Muscle of arm (tissue), 14 donors: ENCODE data around the gene NBPF3. TPM values are rescaled to one million over a fixed set of nuclear protein-coding genes. Genes with fewer than 3 reads are reported as not detected.
"Not testable (repeated sequence)": the region's sequence is repeated elsewhere in the genome, so short reads cannot be mapped to it uniquely, and the experiment has no call there.

Experiments
- DNase-seq: peaks from one replicate; pipeline ENCODE4 v3.0.0-alpha.2; 2013
- long read RNA-seq, 11 donors: transcript quantifications; one replicate each; lab custom pipeline, GENCODE V29; 2026
- polyA plus RNA-seq, 12 donors: library from polyadenylated mRNA; unstranded; fragments of 120-200 nt; gene quantifications; one replicate each; pipeline ENCODE4 v1.2.1, GENCODE V29; 2013; ENCODE audit not compliant: insufficient read length in 12 of 12

The NBPF3 gene, protein sequence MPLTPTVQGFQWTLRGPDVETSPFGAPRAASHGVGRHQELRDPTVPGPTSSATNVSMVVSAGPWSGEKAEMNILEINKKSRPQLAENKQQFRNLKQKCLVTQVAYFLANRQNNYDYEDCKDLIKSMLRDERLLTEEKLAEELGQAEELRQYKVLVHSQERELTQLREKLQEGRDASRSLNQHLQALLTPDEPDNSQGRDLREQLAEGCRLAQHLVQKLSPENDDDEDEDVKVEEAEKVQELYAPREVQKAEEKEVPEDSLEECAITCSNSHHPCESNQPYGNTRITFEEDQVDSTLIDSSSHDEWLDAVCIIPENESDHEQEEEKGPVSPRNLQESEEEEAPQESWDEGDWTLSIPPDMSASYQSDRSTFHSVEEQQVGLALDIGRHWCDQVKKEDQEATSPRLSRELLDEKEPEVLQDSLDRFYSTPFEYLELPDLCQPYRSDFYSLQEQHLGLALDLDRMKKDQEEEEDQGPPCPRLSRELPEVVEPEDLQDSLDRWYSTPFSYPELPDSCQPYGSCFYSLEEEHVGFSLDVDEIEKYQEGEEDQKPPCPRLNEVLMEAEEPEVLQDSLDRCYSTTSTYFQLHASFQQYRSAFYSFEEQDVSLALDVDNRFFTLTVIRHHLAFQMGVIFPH
- 10 to 100 TPM in 4 of 12 donors, 1 to 10 TPM in 6, not detected in 2; 4.6 to 15.5 (median 8.9) TPM for polyA plus RNA-seq
- long read RNA-seq, donor 1 = 0 reads
- long read RNA-seq, donor 2, partial matches to known transcripts = 5 of 5 reads
- long read RNA-seq, donor 2, other reads (novel, unspliced or antisense) = 0 of 5 reads
- long read RNA-seq, donor 3 = 0 reads
- long read RNA-seq, donor 4 = 0 reads
- long read RNA-seq, donor 5, partial matches to known transcripts = 0 of 25 reads
- long read RNA-seq, donor 5, other reads (novel, unspliced or antisense) = 25 of 25 reads
- long read RNA-seq, donor 6 = 0 reads
- long read RNA-seq, donor 7, full-length matches to known transcripts = 1 of 1 reads
- long read RNA-seq, donor 7, partial matches to known transcripts = 0 of 1 reads
- long read RNA-seq, donor 7, other reads (novel, unspliced or antisense) = 0 of 1 reads
- long read RNA-seq, donor 8, partial matches to known transcripts = 0 of 1 reads
- long read RNA-seq, donor 8, other reads (novel, unspliced or antisense) = 0 of 1 reads
- long read RNA-seq, donor 9 = 0 reads
- long read RNA-seq, donor 10 = 0 reads
- long read RNA-seq, donor 11, partial matches to known transcripts = 0 of 10 reads
- long read RNA-seq, donor 11, other reads (novel, unspliced or antisense) = 10 of 10 reads

DNA sequence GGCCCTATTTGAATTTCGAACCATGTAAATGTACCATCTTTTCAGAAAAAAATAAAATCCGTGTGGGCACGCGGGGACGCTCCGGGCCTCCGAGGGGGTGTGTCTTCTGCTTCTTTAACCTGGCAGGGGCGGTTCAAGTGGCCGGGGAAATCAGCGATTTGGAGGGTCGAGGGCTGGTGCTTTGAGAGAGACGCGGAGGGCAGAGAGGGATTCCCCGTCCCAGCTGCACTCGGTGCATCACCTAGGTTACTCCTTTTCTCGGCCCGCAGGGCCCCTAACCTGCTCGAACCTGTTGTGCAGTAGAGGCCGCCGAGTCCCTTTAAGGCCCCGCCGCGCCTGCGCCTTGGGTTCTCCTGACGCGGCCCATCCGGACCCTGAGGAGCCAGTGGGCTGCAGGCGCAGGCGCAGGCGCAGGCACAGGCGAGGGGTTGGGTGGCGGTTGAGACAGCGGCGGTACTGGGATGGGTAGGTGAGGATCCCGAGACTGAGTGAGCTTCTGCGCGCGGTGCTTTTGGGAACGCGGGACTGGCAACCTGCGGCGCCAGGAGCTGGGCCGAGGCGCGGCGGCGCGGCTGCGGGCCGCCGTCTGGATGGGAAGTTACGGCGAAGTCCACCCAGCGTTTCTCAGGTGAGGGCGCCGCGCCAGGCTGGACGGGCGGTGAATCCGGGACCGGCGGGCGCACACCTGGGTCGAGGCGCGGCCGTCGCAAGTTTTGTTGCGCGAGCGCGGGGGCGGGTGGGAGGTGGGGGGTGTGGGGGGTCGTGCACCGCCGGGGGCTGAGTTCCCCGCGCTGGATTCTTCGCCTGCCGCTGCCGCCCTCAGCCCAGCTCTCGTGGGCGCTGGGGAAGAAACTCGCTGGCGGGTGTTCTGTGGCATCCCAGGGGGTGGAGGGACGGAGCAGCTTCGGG lies at the start of gene NBPF3:
NBPF3 (plus strand) TSS at position 417 of the 909 bp plus-strand sequence. CDS start 4,950 bp downstream, outside the sequence.
- DNase-seq = peak; percentile 84

DNA sequence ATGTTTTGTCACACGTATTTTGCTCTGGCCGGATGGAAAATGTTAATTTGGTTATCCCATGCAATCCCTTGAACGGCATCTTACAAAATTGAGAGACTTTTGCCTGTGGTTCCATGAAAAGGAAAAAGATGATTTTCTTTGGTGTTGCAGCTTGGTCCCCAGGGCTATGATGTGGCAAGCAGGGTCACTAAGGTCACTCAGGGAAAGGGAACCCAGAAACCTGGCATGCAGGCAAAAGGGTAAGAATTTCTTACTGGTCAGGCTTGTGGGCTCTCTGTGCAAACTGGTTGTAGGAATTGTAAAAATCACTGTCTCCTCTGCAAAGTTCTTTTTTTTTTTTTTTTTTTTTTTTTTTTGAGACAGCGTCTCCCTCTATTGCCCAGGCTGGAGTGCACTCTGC lies 48.4 kb upstream of the NBPF3 start:
- DNase-seq = no peak

DNA sequence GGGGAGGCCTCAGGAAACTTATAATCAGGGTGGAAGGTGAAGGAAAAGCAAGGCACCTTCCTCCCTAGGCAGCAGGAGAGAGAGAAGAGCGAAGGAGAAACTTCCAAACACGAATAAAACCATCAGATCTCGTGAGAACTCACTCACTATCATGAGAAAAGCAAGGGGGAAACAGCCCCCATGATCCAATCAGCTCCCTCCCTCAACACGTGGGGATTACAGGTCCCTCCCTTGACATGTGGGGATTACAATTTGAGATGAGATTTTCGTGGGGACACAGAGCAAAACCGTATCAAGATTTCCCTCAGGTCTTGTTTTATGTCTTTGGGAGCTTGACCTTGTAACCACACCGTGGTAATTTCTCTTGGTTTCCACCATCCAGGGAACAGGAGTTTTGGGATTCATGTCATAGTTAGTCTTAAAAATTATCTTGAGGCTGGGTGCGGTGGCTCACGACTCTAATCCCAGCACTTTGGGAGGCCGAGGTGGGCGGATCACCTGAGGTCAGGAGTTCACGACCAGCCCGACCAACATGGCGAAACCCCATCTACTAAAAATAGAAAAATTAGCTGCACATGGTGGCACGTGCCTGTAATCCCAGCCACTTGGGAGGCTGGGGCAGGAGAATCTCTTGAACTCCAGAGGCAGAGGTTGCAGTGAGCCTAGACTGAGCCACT lies 47.2 kb upstream of the NBPF3 start:
- DNase-seq = no peak

DNA sequence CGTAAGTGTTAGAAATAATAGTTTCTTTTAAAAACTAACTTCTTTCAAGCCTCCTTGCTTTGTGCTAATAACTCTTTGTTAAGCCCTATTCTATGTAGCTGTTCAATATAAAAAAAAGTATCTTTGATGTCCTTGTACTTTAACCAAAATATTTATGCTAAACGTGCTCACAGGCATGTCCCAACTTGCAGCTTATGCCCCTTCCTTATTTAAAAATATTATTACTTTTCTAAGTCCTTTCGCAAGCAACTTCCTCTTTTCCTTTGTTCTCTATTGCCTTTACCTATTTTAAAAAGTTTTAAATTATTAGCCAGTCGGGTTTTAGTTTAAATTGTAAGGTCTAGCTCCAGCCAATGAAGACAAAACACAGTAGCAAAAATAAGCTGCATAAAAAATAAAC lies 43.4 kb upstream of the NBPF3 start:
- DNase-seq = no peak

DNA sequence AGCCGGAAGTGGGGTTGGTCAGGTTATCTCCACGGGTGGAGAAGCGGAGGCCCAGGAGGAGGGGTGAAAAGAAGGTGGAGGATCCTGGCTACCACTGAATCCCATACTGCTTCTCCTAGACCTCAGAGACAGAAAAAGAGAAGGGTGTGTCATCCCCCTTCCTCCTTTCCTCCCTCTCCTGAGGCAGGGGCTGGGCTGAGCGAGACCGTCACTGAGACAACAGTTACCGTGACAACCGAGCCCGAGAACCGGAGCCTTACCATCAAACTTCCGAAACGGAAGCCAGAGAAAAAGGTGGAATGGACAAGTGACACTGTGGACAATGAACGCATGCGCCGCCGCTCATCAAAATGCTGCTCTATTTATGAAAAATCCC lies 42.1 kb upstream of the NBPF3 start:
- no peak for DNase-seq

DNA sequence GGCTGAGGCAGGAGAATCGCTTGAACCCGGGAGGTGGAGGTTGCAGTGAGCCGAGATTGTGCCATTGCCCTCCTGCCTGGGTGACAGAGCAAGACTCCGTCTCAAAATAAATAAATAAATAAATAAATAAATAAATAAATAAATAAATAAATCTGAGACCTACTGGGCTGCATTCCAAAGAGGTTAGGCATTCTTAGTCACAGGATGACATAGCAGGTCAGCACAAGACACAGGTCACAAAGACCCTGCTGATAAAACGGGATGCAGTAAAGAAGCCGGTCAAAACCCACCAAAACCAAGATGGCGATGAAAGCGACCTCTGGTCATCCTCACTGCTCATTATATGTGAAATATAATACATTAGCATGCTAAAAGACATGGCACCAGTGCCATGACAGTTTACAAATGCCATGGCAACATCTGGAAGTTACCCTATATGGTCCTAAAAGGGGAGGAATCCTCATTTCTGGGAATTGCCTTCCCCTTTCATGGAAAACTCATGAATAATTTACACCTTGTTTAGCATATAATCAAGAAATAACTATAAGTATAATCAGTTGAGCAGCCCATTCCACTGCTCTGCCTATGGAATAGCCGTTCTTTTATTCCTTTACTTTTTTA lies 38.1 kb upstream of the NBPF3 start:
- not testable (repeated sequence) for DNase-seq

DNA sequence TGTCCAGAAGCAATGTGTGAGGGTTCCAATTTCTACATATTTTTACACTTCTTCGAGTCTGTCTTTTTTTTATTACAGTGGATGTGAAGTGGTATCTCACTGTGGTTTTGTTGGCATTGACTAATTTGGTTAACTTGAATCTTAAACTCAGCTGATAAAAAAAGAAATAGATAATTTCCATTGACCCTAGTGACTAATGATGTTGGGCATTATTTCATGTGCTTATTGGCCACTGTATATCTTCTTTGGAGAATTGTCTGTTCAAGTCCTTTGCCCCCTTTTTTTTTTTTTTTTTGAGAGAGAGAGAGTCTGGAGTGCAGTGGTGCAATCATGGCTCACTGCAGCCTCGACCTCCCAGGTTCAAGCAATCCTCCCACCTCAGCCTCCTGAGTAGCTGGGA lies 33.3 kb upstream of the NBPF3 start:
- no peak for DNase-seq

DNA sequence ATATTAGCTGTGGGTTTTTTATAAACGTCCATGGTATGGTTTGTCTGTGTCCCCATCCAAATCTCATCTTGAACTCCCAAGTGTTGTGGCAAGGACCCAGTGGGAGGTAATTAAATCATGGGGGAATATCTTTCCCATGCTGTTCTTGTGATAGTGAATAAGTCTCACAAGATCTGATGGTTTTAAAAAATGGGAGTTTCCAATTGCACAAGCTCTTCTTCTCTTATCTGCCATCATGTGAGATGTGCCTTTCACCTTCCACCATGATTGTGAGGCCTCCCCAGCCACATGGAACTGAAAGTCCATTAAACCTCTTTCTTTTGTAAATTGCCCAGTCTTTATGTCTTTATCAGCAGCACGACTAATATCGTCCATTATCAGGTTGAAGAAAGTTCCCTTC lies 30.0 kb upstream of the NBPF3 start:
- not testable (repeated sequence) for DNase-seq

DNA sequence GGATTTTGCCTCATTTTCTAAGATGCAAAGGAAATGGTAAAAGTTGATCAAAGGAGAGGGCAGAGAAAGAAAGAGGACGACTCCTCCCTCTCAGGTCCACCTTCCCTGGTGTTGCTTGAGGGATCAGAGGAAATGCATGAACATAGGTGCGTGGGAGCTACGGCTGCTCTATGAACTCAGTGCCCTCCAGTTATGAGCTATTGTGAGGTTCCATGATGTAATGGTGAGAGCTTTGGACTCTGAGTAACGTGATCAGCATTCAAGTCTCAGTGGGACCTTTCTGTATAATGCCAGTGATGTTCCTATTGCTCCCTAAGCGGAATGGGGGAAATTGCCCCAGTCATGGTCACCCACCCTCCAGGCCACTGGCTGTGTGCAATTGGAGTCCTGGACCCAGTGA lies 25.9 kb upstream of the NBPF3 start:
- no peak for DNase-seq

DNA sequence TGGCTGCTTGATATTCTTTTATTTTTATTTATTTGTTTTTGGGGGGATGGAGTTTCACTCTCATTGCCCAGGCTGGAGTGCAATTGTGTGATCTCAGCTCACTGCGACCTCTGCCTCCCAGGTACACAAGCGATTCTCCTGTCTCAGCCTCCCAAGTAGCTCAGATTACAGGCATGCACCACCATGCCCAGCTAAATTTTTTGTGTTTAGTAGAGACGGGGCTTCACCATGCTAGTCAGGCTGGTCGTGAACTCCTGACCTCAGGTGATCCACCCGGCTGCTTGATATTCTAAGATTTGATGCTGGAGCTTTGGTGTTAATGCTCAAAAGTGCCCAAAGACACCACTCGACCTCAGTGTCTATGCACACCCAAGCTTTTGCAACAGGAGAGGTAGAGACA lies 19.6 kb upstream of the NBPF3 start:
- not testable (repeated sequence) for DNase-seq

DNA sequence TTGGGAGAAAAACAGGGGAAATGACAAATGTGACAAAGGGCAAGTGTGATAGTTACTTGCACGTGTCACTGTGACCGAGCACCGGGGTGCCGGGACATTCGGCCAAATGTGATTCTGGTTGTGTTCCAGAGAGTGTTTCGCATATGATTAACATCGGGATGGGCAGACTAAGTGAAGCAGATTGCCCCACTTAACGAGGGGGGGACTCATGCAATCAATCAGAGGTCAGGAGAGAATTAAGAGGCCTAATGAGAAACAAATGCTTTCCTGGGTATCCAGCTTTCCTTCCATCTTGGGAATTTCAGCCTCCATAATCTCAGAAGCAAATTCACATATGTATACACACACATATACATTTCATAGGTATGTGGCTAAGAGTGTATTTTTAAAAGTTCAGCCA lies 18.6 kb upstream of the NBPF3 start:
- not testable (repeated sequence) for DNase-seq

DNA sequence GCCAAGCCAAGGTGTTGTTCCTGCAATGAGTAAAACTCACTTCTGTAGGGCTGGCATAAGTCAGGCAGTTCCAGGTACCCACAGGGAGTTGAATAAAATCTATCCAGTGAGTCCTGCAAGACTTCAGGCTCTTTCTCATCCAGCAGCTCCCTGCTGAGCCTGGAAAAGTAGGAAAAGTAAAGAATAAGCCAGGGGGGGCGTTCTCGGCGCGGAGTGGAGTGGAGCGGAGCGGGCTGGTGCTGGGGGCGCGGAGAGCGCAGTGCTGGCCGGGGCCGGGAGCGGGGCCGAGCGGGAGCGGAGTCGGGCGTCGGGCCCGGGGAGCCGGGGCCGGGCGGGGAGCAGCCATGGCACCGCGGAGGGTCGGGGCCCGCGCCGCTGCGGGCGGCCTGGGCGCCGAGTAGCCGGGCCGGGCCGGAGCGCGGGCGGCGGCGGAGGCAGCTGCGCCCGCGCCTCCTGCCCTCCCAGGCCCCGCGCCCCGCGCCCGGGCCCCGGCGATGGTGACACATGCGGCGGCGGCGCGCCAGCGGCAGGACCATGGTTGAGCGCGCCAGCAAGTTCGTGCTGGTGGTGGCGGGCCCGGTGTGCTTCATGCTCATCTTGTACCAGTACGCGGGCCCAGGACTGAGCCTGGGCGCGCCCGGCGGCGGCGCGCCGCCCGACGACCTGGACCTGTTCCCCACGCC lies 12.0 kb upstream of the NBPF3 start:
- not testable (repeated sequence) for DNase-seq

DNA sequence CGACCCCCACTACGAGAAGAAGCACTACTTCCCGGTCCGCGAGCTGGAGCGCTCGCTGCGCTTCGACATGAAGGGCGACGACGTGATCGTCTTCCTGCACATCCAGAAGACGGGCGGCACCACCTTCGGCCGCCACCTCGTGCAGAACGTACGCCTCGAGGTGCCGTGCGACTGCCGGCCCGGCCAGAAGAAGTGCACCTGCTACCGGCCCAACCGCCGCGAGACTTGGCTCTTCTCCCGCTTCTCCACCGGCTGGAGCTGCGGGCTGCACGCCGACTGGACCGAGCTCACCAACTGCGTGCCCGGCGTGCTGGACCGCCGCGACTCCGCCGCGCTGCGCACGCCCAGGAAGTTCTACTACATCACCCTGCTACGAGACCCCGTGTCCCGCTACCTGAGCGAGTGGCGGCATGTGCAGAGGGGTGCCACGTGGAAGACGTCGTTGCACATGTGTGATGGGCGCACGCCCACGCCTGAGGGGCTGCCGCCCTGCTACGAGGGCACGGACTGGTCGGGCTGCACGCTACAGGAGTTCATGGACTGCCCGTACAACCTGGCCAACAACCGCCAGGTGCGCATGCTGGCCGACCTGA lies 11.4 kb upstream of the NBPF3 start:
- not testable (repeated sequence) for DNase-seq

DNA sequence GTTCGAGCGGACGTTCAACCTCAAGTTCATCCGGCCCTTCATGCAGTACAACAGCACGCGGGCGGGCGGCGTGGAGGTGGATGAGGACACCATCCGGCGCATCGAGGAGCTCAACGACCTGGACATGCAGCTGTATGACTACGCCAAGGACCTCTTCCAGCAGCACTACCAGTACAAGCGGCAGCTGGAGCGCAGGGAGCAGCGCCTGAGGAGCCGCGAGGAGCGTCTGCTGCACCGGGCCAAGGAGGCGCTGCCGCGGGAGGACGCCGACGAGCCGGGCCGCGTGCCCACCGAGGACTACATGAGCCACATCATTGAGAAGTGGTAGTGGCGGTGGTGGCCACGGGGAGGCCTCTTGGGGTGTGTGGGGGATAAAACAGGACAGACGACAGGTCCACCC lies 10.7 kb upstream of the NBPF3 start:
- DNase-seq = not testable (repeated sequence)

DNA sequence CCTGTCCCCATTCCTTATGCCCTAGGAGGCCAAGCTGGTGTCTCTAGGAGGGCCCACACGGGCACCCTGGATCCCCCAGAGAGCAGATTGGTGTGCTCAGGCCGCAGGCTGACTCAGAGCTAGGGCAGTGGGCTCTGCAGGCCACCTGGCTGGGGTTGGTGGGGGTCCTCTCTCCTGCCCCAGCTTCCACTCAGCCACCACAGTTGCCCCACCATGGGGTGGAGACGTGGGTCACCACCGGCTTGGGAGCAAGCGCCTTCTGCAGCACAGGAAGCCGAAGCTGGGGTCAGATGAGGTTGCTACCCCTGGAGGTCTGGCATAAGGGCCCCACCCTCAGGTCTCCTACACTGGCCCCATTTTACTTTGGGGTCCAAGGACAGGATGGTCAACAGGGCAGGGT lies 9.1 kb upstream of the NBPF3 start:
- not testable (repeated sequence) for DNase-seq

DNA sequence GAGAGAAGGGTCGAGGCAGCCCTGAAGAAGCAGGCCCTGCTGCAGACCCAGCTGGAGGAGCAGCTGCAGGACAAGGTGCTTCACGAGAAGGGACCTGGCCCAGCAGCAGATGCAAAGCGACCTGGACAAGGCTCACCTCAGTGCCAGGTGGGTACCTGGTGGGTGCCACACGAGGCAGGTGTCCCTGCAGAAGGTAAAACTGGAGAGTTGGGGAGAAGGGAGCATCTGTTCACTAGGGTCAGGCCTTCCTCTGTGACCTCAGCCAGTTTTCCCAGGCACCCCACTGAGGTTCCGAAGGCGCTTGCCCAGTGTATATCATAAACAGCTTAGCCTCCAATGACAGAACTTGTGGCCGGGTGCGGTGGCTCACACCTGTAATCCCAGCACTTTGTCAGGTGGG lies 5.5 kb upstream of the NBPF3 start:
- no peak for DNase-seq

DNA sequence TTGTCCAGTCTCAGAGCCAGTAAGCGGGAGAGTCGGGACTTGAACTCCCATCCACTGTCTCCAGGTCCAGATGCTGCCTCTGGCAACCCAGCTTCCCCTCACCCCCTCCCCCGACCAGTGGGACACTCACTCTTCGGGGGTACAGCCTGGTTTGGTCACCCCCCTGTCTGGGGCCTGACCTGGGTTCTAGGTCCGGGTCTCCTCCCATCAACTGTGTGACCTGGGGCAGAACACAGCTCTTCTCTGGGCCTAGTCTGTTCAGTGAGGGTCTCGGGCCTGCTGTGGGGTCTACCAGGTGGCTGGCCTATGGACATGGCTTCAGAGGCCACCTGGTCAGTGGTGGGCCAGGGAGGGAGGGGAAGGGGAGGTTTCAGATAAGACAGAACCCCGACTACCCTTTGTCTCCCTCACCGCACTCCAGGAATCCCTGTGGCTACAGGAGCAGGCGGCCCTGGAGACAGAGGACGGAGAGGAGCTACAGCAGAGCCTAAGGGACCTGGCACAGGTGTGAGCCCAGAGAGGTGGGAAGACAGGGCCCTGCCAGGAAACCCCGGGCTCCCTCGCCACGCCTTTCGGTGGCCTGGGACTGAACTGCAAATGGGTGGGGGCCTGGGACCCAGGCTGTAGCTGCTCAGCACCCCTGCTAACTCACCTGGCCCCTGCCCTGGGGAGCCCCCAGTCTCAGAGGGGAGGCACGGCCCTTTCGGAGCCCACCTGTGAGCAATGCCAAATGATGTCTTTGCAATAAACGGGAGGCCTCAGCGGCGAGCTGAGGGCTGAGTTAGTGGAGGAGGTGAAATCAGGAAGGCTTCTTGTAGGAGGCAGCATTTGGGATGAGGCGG lies 4.1 kb upstream of the NBPF3 start:
- DNase-seq = no peak
